DND-41 (cell line): ENCODE results near the gene PTGES.

Source experiments
- ATAC-seq: fragments of 200-7000 bp; cut with Tn5 transposase; 3 replicates; pipeline ENCODE4 v1.9.1; 2021; ENCODE audit warnings: low read depth; ENCODE audit not compliant: insufficient read depth
- DNase-seq: peaks from one replicate; pipeline ENCODE4 v3.0.0-alpha.2; 2020
- H2AFZ ChIP-seq: 2 replicates; pipeline ENCODE4 v1.6.0; 2012; ENCODE audit warnings: low read depth, low read length
- H3K27ac ChIP-seq: 2 replicates; pipeline ENCODE4 v1.5.1; 2012; ENCODE audit warnings: low read length, inconsistent platforms
- H3K27me3 ChIP-seq: fragments of 200-600 bp; sonication (generic); 2 replicates; pipeline ENCODE4 v1.6.0; 2012; ENCODE audit warnings: low read length, mild to moderate bottlenecking, inconsistent platforms; ENCODE audit not compliant: insufficient read depth, poor library complexity
- H3K36me3 ChIP-seq: 2 replicates; pipeline ENCODE4 v1.5.1; 2012; ENCODE audit warnings: low read length, inconsistent platforms; ENCODE audit not compliant: insufficient read depth
- H3K4me1 ChIP-seq: 2 replicates; pipeline ENCODE4 v1.5.1; 2012; ENCODE audit warnings: mild to moderate bottlenecking, low read length; ENCODE audit not compliant: insufficient read depth
- H3K4me2 ChIP-seq: 2 replicates; pipeline ENCODE4 v1.6.0; 2012; ENCODE audit warnings: mild to moderate bottlenecking, moderate library complexity, low read length, inconsistent platforms; ENCODE audit not compliant: insufficient read depth
- H3K4me3 ChIP-seq, 2 experiments: fragments of 200-600 bp in 1 of 2; shearing (Covaris generic) in 1 of 2; 2 replicates each; pipeline ENCODE4 v1.5.1; 2012 to 2016; ENCODE audit warnings: inconsistent platforms in 2 of 2, low read length in 2 of 2, mild to moderate bottlenecking in 2 of 2, low read depth in 1 of 2, moderate library complexity in 1 of 2
- H3K79me2 ChIP-seq: 2 replicates; pipeline ENCODE4 v1.6.0; 2012; ENCODE audit warnings: low read length, inconsistent platforms; ENCODE audit not compliant: insufficient read depth
- H3K9ac ChIP-seq: 2 replicates; pipeline ENCODE4 v1.6.0; 2012; ENCODE audit warnings: low read depth, mild to moderate bottlenecking, inconsistent platforms, low read length, moderate library complexity
- H3K9me3 ChIP-seq: 2 replicates; pipeline ENCODE4 v1.5.1; 2012; ENCODE audit warnings: low read length, moderate library complexity, mild to moderate bottlenecking, inconsistent platforms; ENCODE audit not compliant: insufficient read depth, severe bottlenecking
- H4K20me1 ChIP-seq: 2 replicates; pipeline ENCODE4 v1.6.0; 2012; ENCODE audit warnings: low read length; ENCODE audit not compliant: insufficient read depth
- EZH2 ChIP-seq: IDR thresholded peaks from 3 replicates; pipeline ENCODE4 v1.6.1; 2012; ENCODE audit warnings: borderline replicate concordance, low read depth, mild to moderate bottlenecking, moderate library complexity, low read length, inconsistent platforms; ENCODE audit not compliant: severe bottlenecking
- TF ChIP-seq, protein P1 (sequence below): IDR thresholded peaks from 2 replicates; pipeline ENCODE4 v1.5.1; 2012; ENCODE audit warnings: borderline replicate concordance, low read length, moderate library complexity, mild to moderate bottlenecking; ENCODE audit not compliant: poor library complexity, severe bottlenecking; ENCODE audit errors: extremely low read depth

The PTGES gene

DNA sequence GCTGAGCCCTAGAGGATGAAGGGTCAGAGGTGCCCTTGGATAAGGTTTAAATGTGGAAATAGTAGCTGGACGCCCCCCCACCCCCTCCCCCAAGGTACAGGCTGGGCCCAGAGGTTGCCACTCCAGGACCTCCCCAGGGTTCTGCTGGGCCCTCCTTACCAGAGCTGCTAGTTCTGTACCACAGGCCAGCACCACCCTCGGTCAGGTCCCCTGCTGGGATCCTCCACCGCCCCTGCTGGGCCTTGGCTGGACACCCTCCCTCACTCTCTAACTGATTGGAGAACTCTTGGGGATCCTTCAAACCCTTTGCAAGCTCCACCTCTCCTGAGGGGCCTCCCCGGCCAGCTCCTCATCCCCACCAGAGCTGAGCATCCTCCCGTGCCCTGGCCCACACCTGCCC, 34.9 kb downstream of the PTGES start:
- Histone ChIP-seq H3K9me3 (no peaks in the 10 kb centered on the region), H3K4me1 (peaks cover 4% of the 10 kb centered on the region), H4K20me1 (no peaks in the 10 kb centered on the region), H2AFZ (no peak overlapping the region), H3K9ac (no peak overlapping the region), H3K4me2 (no peak overlapping the region), H3K36me3 (no peaks in the 10 kb centered on the region), H3K27ac (no peak overlapping the region), H3K79me2 (no peaks in the 10 kb centered on the region), H3K27me3 (no peaks in the 10 kb centered on the region), H3K4me3 (no peak overlapping the region)
- DNase-seq (no peak), ATAC-seq (no peak)
- TF ChIP-seq EZH2, result no peak
- TF ChIP-seq, protein P1, sequence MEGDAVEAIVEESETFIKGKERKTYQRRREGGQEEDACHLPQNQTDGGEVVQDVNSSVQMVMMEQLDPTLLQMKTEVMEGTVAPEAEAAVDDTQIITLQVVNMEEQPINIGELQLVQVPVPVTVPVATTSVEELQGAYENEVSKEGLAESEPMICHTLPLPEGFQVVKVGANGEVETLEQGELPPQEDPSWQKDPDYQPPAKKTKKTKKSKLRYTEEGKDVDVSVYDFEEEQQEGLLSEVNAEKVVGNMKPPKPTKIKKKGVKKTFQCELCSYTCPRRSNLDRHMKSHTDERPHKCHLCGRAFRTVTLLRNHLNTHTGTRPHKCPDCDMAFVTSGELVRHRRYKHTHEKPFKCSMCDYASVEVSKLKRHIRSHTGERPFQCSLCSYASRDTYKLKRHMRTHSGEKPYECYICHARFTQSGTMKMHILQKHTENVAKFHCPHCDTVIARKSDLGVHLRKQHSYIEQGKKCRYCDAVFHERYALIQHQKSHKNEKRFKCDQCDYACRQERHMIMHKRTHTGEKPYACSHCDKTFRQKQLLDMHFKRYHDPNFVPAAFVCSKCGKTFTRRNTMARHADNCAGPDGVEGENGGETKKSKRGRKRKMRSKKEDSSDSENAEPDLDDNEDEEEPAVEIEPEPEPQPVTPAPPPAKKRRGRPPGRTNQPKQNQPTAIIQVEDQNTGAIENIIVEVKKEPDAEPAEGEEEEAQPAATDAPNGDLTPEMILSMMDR, result no peak

DNA sequence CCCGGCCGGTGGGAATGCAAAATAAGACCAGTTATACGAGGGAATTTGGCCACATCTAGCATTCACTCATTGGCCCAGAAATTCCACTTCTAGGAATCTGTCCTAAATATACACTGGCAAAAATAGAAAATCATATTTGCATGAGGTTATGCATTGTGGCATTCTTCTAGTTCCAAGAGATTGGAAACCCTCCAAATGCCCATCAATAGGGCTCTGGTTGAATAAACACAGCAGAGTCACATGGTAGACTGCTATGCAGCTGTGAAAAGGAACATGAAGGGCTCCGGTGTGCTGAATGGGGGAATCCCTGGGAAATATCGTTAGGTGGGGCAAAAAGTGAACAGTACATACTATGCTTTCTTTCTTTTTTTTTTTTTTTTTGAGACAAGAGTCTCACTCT, 36.8 kb downstream of the PTGES start:
- ATAC-seq, result no peak
- Histone ChIP-seq H2AFZ (no peak overlapping the region), H3K27me3 (no peaks in the 10 kb centered on the region)

GRCh38 chr9:129714511-129715061, 38.3 kb downstream of the PTGES start:
- H2AFZ ChIP-seq, result no peak overlapping the region
- TF ChIP-seq, protein P1, result no peak
- TF ChIP-seq EZH2, result no peak
- H3K79me2 ChIP-seq, result no peaks in the 10 kb centered on the region
- DNase-seq (no peak), ATAC-seq (no peak)
- H4K20me1 ChIP-seq, result 0 out of 2 replicates have a peak, but pooled peaks cover 3% of the 10 kb centered on the region
- no peaks in the 10 kb centered on the region for H3K27me3 ChIP-seq
- H3K9ac ChIP-seq, result no peak overlapping the region
- no peaks in the 10 kb centered on the region for H3K9me3 ChIP-seq
- H3K4me2 ChIP-seq, result no peak overlapping the region
- no peak overlapping the region for H3K4me3 ChIP-seq
- no peaks in the 10 kb centered on the region for H3K36me3 ChIP-seq
- peaks cover 19% of the 10 kb centered on the region for H3K4me1 ChIP-seq
- no peak overlapping the region for H3K27ac ChIP-seq

More for the DNA sequence above, 36.8 kb downstream of the PTGES start:
- Histone ChIP-seq H3K4me3 (no peak overlapping the region), H3K27ac (no peak overlapping the region), H3K9ac (no peak overlapping the region), H3K4me2 (no peak overlapping the region), H3K9me3 (no peaks in the 10 kb centered on the region), H3K4me1 (peaks cover 19% of the 10 kb centered on the region), H3K79me2 (no peaks in the 10 kb centered on the region), H4K20me1 (no peaks in the 10 kb centered on the region), H3K36me3 (no peaks in the 10 kb centered on the region)
- no peak for DNase-seq
- TF ChIP-seq, protein P1, result no peak
- TF ChIP-seq EZH2, result no peak

- no peak for DNase-seq
- Histone ChIP-seq H3K9me3 (no peaks in the 10 kb centered on the region), H4K20me1 (0 out of 2 replicates have a peak, but pooled peaks cover 3% of the 10 kb centered on the region), H3K4me2 (no peak overlapping the region), H3K9ac (no peak overlapping the region), H2AFZ (no peak overlapping the region), H3K27me3 (no peaks in the 10 kb centered on the region), H3K4me1 (peaks cover 19% of the 10 kb centered on the region), H3K4me3 (no peak overlapping the region), H3K79me2 (no peaks in the 10 kb centered on the region), H3K36me3 (no peaks in the 10 kb centered on the region), H3K27ac (no peak overlapping the region)
- no peak for ATAC-seq
- TF ChIP-seq EZH2, result no peak
- TF ChIP-seq, protein P1, result no peak
Observed at GRCh38 chr9:129713402-129713679, 39.5 kb downstream of the PTGES start.
